Measurements from ENCODE around the gene OPALIN.

Gene OPALIN

DNA sequence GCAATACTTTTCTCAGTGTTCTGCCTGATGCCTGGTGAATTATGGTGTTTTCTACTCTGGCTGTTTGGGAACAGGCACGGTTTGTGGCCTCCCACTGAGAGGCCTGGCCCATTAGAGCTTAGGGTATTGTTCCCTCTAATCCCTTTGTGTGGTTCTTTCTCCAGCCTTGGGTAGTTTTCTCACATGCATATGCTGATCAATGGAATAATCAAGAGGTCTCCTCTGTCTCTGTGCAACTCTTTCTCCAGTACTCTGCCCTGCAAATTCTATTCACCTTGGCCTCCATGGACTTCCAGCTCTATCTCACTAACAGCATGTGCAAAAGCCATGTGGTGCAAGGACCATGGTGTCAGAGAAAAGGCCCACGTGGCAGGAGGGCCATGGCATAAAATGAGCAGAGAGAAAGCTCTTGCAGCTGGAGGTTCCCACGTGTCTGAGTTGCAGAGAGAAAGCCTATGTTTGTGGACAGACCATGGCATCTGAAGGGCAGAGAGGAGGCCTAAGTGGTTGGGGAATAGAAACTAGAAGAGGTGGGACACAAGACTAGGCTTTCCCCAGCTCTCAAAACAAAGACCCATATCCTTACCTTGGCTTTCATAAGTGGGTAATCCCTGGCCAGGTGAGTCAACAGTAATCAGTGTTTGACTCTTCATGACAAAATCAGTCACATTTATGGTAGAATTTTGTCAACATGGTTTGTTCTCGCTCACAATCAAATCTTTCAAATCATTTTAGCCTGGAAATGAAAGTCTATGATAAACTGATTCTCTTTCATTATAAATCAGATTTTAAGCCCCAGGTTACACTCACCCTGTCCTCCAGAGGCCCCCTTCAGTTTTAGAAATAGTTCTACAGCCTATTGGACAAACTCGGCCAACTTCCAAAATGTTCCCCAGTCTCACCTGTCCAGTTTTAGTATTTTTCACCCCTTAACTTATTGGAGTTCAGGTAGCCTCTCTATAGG lies 17.3 kb downstream of the OPALIN start:
- Histone ChIP-seq H3K4me1 (ENCODE audit: control extremely low read depth in 1 of 4, control insufficient read depth in 4 of 4, insufficient read depth in 4 of 4, low read length in 3 of 4) (peaks cover 0 to 15% (median 5%) of the 10 kb centered on the region in 4 experiments), H3K27ac (ENCODE audit: insufficient read depth in 1 of 2, low read depth in 1 of 2, low read length in 2 of 2, poor library complexity in 1 of 2, severe bottlenecking in 2 of 2) (no peak overlapping the region), H3K9me3 (ENCODE audit: control extremely low read depth in 1 of 5, control insufficient read depth in 4 of 5, insufficient read depth in 2 of 5, low read depth in 1 of 5, low read length in 4 of 5) (peaks cover 3 to 10% (median 5%) of the 10 kb centered on the region in 5 experiments), H3K4me3 (ENCODE audit: control insufficient read depth in 1 of 7, extremely low read depth in 1 of 7, insufficient read depth in 4 of 7, low read depth in 2 of 7, low read length in 6 of 7) (no peak overlapping the region), H3K27me3 (replicated peaks in 2 of 5; ENCODE audit: control insufficient read depth in 4 of 5, insufficient read depth in 5 of 5, low read length in 4 of 5) (no peaks in the 10 kb centered on the region), H3K36me3 (ENCODE audit: control insufficient read depth in 4 of 4, insufficient read depth in 4 of 4, low read length in 3 of 4) (no peaks in the 10 kb centered on the region)
- ChIA-PET CTCF (interaction anchor here (0.7 to 5.5 kb wide), 21 partner anchors 7 to 326 kb away, joined by 3 to 43 read pairs (median 4); partner anchors contain the start of gene DNTT), POLR2A (no interaction called here)
- 97% methylated on average over 4 of the region's 5 CpGs for WGBS (ENCODE audit: insufficient coverage)
- no peak for DNase-seq

DNA sequence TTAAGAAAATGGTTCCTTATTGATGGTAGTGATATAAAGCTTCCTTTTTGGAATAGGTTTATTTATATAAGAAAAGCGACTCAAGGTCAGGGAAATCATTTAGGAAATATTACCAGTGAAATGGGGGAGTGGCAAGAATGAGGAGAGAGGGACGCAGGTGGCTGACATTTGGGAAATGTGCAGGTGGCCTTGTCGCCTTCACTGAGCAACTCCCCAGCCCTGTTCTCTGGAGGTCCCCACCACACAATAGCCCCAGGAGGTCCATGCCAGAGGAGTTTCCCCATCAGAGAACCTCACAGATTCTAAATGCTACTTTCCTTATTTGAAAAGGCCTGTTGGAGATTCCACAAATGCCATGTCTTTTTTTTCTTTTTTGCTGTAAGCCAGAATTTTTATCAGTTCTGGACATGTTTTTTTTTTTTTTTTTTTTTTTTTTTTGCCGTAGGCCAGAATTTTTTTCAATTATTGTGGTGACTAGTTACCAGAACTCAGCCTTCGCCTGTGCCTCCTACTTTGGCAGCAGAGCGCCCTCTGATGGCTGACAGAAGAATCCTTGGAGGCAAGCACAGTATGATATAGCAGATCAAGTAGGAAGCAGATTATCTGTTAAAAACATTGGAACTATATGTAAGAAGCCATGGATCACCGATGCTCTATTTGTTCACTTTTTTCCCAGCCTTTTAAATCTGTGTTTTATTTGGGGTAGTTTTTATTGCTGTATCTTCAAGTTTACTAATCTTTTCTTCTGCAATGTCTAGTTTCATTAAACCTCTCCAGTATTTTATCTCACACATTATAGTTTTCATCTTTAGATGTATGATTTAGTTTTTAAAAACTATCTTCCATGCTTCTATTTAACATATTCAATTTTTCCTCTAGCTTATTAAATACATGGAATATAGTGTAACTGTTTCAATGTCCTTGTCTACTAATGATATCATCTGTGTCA lies 18.6 kb downstream of the OPALIN start:
- POLR2A ChIA-PET = no interaction called here

DNA sequence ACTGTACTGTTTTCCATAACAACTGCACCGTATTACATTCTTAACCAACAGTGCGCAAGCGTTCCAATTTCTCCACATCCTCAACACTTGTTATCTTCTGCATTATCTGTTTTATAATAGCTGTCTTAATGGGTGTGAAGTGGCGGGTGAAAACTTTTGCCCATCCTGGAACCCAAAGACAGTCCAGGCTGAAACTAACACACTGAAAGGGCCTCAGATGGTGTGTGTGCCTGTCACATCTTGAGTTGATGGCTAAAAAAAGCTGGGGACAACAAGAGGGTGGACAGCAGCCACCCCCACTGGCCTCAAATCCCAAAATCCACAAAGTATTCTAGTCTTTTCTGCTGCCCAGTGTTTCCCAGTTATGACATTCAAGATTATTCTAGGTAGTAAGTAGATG lies 19.4 kb downstream of the OPALIN start:
- no peak overlapping the region for H3K27ac ChIP-seq (ENCODE audit: insufficient read depth in 1 of 2, low read depth in 1 of 2, low read length in 2 of 2, poor library complexity in 1 of 2, severe bottlenecking in 2 of 2)
- ChIA-PET CTCF (interaction anchor here (0.7 to 5.5 kb wide), 14 partner anchors 10 to 328 kb away, joined by 3 to 43 read pairs (median 5); no protein-coding TSS in a partner anchor), POLR2A (no interaction called here)
- H3K27me3 ChIP-seq (replicated peaks in 2 of 5; ENCODE audit: control insufficient read depth in 4 of 5, insufficient read depth in 5 of 5, low read length in 4 of 5) = no peaks in the 10 kb centered on the region
- DNase-seq = no peak
- H3K9me3 ChIP-seq (ENCODE audit: control extremely low read depth in 1 of 5, control insufficient read depth in 4 of 5, insufficient read depth in 2 of 5, low read depth in 1 of 5, low read length in 4 of 5) = no peaks in the 10 kb centered on the region
- peaks cover 0 to 22% (median 6%) of the 10 kb centered on the region in 4 experiments for H3K4me1 ChIP-seq (ENCODE audit: control extremely low read depth in 1 of 4, control insufficient read depth in 4 of 4, insufficient read depth in 4 of 4, low read length in 3 of 4)
- WGBS (ENCODE audit: insufficient coverage) = no CpG with 5 or more reads among the region's 4 CpGs
- H3K4me3 ChIP-seq (ENCODE audit: control insufficient read depth in 1 of 7, extremely low read depth in 1 of 7, insufficient read depth in 4 of 7, low read depth in 2 of 7, low read length in 6 of 7) = no peak overlapping the region
- H3K36me3 ChIP-seq (ENCODE audit: control insufficient read depth in 4 of 4, insufficient read depth in 4 of 4, low read length in 3 of 4) = no peaks in the 10 kb centered on the region

More for the DNA sequence above, 18.6 kb downstream of the OPALIN start:
- CTCF ChIA-PET = interaction anchor here (0.7 to 5.5 kb wide), 25 partner anchors 9 to 329 kb away, joined by 3 to 43 read pairs (median 4); partner anchors contain the start of gene DNTT
- Histone ChIP-seq H3K4me3 (ENCODE audit: control insufficient read depth in 1 of 7, extremely low read depth in 1 of 7, insufficient read depth in 4 of 7, low read depth in 2 of 7, low read length in 6 of 7) (no peak overlapping the region), H3K4me1 (ENCODE audit: control extremely low read depth in 1 of 4, control insufficient read depth in 4 of 4, insufficient read depth in 4 of 4, low read length in 3 of 4) (peaks cover 0 to 22% (median 5%) of the 10 kb centered on the region in 4 experiments), H3K36me3 (ENCODE audit: control insufficient read depth in 4 of 4, insufficient read depth in 4 of 4, low read length in 3 of 4) (no peaks in the 10 kb centered on the region), H3K27me3 (replicated peaks in 2 of 5; ENCODE audit: control insufficient read depth in 4 of 5, insufficient read depth in 5 of 5, low read length in 4 of 5) (no peaks in the 10 kb centered on the region), H3K27ac (ENCODE audit: insufficient read depth in 1 of 2, low read depth in 1 of 2, low read length in 2 of 2, poor library complexity in 1 of 2, severe bottlenecking in 2 of 2) (no peak overlapping the region), H3K9me3 (ENCODE audit: control extremely low read depth in 1 of 5, control insufficient read depth in 4 of 5, insufficient read depth in 2 of 5, low read depth in 1 of 5, low read length in 4 of 5) (no peaks in the 10 kb centered on the region)
- WGBS (ENCODE audit: insufficient coverage) = 40% methylated on average over 2 of the region's 7 CpGs
- DNase-seq = peak; percentile 90 to 94 (median 93)

DNA sequence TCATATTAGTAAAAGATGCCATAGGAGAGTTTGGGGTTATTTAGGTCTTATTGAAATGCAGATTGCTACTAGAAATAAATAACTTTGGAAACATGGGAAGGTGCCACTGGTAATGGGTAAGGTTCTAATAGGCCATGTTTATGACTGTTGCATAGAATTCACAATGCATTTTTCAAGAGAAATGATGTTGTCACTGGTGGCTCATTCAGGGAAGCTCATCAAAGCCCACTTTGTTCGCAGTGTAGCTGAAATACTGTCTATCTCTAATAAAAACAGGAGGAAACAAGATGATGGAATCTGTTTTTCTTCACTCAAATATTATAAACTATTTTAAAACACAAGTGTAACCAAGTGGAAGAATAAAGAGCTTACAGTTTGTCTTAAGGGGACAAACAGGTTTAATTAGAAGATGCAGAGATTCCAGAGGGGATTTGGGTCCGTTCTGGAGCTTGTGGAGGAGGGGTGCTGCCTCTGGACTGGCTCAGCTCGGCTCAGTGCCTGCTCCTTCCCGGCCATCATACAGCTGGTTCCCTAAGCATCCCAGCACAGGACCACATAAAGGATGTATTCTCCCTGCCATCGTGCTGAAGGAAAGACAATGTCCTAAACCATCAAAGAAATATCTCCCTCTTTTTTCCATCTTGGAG lies 20.4 kb downstream of the OPALIN start:
- H3K27me3 ChIP-seq (replicated peaks in 2 of 5; ENCODE audit: control insufficient read depth in 4 of 5, insufficient read depth in 5 of 5, low read length in 4 of 5) = no peaks in the 10 kb centered on the region
- whole genome bisulfite sequencing (ENCODE audit: insufficient coverage) = 72% methylated on average over 4 of the region's 5 CpGs
- ChIA-PET POLR2A (no interaction called here), CTCF (interaction anchor here (0.7 to 5.5 kb wide), 8 partner anchors 9 to 323 kb away, joined by 3 to 43 read pairs (median 6); no protein-coding TSS in a partner anchor)
- no peak overlapping the region for H3K4me3 ChIP-seq (ENCODE audit: control insufficient read depth in 1 of 7, extremely low read depth in 1 of 7, insufficient read depth in 4 of 7, low read depth in 2 of 7, low read length in 6 of 7)
- peaks cover 0 to 26% (median 8%) of the 10 kb centered on the region in 4 experiments for H3K4me1 ChIP-seq (ENCODE audit: control extremely low read depth in 1 of 4, control insufficient read depth in 4 of 4, insufficient read depth in 4 of 4, low read length in 3 of 4)
- H3K36me3 ChIP-seq (ENCODE audit: control insufficient read depth in 4 of 4, insufficient read depth in 4 of 4, low read length in 3 of 4) = no peaks in the 10 kb centered on the region
- no peak overlapping the region for H3K27ac ChIP-seq (ENCODE audit: insufficient read depth in 1 of 2, low read depth in 1 of 2, low read length in 2 of 2, poor library complexity in 1 of 2, severe bottlenecking in 2 of 2)
- no peak for DNase-seq
- H3K9me3 ChIP-seq (ENCODE audit: control extremely low read depth in 1 of 5, control insufficient read depth in 4 of 5, insufficient read depth in 2 of 5, low read depth in 1 of 5, low read length in 4 of 5) = no peaks in the 10 kb centered on the region

DNA sequence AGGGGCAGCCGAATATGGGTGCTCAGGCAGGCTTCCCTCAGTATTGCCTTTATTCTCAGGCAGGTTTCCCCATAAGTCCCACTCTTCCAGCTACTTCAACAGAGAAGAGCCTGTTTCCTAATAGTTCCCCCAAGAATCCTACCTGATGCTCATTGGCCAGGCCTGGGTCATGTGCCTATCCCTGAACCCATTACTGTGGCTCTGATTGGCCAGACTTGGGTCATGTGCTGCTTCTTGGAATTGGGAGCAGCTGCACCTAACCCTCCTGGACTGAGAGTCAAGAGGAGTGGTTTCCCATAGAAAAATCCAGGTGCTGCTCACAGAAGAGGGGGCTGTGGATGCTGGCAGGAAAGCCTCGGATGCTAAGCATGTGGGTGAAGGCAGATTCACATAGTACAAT lies 21.7 kb downstream of the OPALIN start:
- Histone ChIP-seq H3K4me3 (ENCODE audit: control insufficient read depth in 1 of 7, extremely low read depth in 1 of 7, insufficient read depth in 4 of 7, low read depth in 2 of 7, low read length in 6 of 7) (no peak overlapping the region), H3K27me3 (replicated peaks in 2 of 5; ENCODE audit: control insufficient read depth in 4 of 5, insufficient read depth in 5 of 5, low read length in 4 of 5) (no peaks in the 10 kb centered on the region), H3K36me3 (ENCODE audit: control insufficient read depth in 4 of 4, insufficient read depth in 4 of 4, low read length in 3 of 4) (no peaks in the 10 kb centered on the region), H3K4me1 (ENCODE audit: control extremely low read depth in 1 of 4, control insufficient read depth in 4 of 4, insufficient read depth in 4 of 4, low read length in 3 of 4) (peaks cover 0 to 32% (median 9%) of the 10 kb centered on the region in 4 experiments), H3K27ac (ENCODE audit: insufficient read depth in 1 of 2, low read depth in 1 of 2, low read length in 2 of 2, poor library complexity in 1 of 2, severe bottlenecking in 2 of 2) (no peak overlapping the region), H3K9me3 (ENCODE audit: control extremely low read depth in 1 of 5, control insufficient read depth in 4 of 5, insufficient read depth in 2 of 5, low read depth in 1 of 5, low read length in 4 of 5) (no peaks in the 10 kb centered on the region)
- 92% methylated on average over 1 of the region's 2 CpGs for WGBS (ENCODE audit: insufficient coverage)
- peak in 1 of 3 donors; percentile 26 for DNase-seq
- POLR2A ChIA-PET = interaction anchor here (0.6 kb wide), 1 partner anchor 21 kb away, joined by 3 read pairs; no protein-coding TSS in a partner anchor
- CTCF ChIA-PET = interaction anchor here (0.9 to 5.5 kb wide), 6 partner anchors 10 to 321 kb away, joined by 3 to 43 read pairs (median 4); no protein-coding TSS in a partner anchor

All from common myeloid progenitor, CD34-positive (primary cell).